Psoas muscle (tissue), 8 donors: ENCODE measurements around the gene CA7. TPM values are rescaled to one million over a fixed set of nuclear protein-coding genes. Genes with fewer than 3 reads are reported as not detected.
A peak's percentile ranks its signal among the peaks of the same experiment; 100 is the strongest.

Experiments
- ATAC-seq, 4 donors: fragments of 200-7000 bp; cut with Tn5 transposase; one replicate each; pipeline ENCODE4 v1.9.1; 2020; ENCODE audit warnings: moderate library complexity in 3 of 4, mild to moderate bottlenecking in 2 of 4
- DNase-seq, 2 donors: peaks; one replicate each; pipeline ENCODE4 v3.0.0-alpha.2; 2020
- H3K27ac ChIP-seq: fragments of 200-600 bp; one replicate; pipeline ENCODE4 v1.8.0; 2022
- H3K27me3 ChIP-seq, 3 donors: fragments of 200-600 bp in 1 of 3; one replicate each; pipeline versions ENCODE4 v1.6.1 to v1.8.0; 2013 to 2022; ENCODE audit warnings: low read length in 2 of 3, mild to moderate bottlenecking in 2 of 3, moderate library complexity in 1 of 3; ENCODE audit not compliant: insufficient read depth in 3 of 3
- H3K36me3 ChIP-seq, 2 donors: fragments of 200-600 bp in 1 of 2; one replicate each; pipeline versions ENCODE4 v1.6.1 to v1.8.0; 2013 to 2022; ENCODE audit warnings: low read depth in 1 of 2, mild to moderate bottlenecking in 1 of 2, moderate library complexity in 1 of 2; ENCODE audit not compliant: insufficient read depth in 1 of 2
- H3K4me1 ChIP-seq: fragments of 200-600 bp; one replicate; pipeline ENCODE4 v1.8.0; 2022
- H3K4me3 ChIP-seq: fragments of 200-600 bp; one replicate; pipeline ENCODE4 v1.8.0; 2022; ENCODE audit warnings: mild to moderate bottlenecking
- H3K9me3 ChIP-seq: fragments of 200-600 bp; one replicate; pipeline ENCODE4 v1.8.0; 2022
- WGBS, 3 donors: extraction: QIAGEN DNeasy Blood & Tissue Kit; methylation state at CpG; one replicate each; pipeline versions ENCODE4 v1.1.6 to v1.1.7; 2013; 5-methylcytosine and 5-hydroxymethylcytosine counted together
- intact Hi-C, 2 donors: fragments of 100-400 bp; cut with DNase I; formaldehyde crosslinking; loops; one replicate each; pipeline versions ENCODE4 v1.11.0 to v1.14.2; 2022
- polyA plus RNA-seq, 3 donors: library from polyadenylated mRNA; stranded (reverse); fragments of 200-250 nt; gene quantifications; one replicate each; pipeline ENCODE4 v1.2.3, GENCODE V29; 2013
- total RNA-seq, 4 donors: library from RNA; stranded (reverse); fragmentation: NEBNext Ultra II Directional in 2 of 4; extraction: Animal tissue kit (Norgen Biotek cat#: 25700) in 2 of 4; gene quantifications; one replicate each; pipeline versions ENCODE4 v1.2.1 to v1.2.4, GENCODE V29; 2021 to 2023
- TF ChIP-seq, protein P1 (sequence below): fragments of 200-600 bp; IDR thresholded peaks from one replicate; pipeline ENCODE4 v1.8.0; 2022; ENCODE audit warnings: antibody characterized with exemption
- donor health status: healthy with polysubstance abuse.
- donor health status: DM: no; HTN: no; CAD: no; lungs with moderate emphysema.
- donor health status: Bipolar disorder and iron deficiency.
- donor health status: healthy.
- donor health status: DM: yes; HTN: yes; CAD: no.
- donor health status: DM: no; HTN: no; CAD: no.
- donor health status: DM: no; HTN: no; CAD: no.
- donor health status: DM: yes; HTN: yes; CAD: no.

The CA7 gene
- total and polyA plus RNA-seq, 7 donors: 0.05 TPM; not detected in 6

DNA sequence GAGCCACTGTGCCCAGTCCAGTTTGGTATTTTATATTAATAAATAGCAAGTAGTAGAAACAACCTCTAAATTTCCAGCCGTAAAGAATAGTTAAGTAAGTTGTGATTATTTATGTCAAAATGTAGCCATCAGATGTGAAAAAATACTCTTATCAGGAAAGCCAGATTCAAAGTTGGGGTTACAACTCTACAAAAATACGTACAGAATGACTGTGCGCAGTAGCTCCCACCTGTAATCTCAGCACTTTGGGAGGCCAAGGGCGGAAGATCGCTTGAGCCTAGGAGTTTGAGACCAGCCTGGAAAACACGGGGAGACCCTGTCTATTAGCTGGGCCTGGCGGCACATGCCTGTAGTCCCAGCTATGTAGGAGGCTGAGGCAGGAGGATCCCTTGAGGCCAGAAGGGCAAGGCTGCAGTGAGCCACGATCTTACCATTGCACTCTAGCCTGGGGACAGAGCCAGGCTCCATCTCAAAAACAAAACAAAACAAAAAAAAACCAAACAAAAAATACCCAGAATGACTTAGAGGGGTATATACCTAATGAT lies 37.8 kb downstream of the CA7 start:
- peaks cover 0 to 35% of the 10 kb centered on the region in 2 donors for H3K36me3 ChIP-seq
- no peaks in the 10 kb centered on the region for H3K4me1 ChIP-seq
- ATAC-seq (no peak), DNase-seq (no peak)
- TF ChIP-seq, protein P1, sequence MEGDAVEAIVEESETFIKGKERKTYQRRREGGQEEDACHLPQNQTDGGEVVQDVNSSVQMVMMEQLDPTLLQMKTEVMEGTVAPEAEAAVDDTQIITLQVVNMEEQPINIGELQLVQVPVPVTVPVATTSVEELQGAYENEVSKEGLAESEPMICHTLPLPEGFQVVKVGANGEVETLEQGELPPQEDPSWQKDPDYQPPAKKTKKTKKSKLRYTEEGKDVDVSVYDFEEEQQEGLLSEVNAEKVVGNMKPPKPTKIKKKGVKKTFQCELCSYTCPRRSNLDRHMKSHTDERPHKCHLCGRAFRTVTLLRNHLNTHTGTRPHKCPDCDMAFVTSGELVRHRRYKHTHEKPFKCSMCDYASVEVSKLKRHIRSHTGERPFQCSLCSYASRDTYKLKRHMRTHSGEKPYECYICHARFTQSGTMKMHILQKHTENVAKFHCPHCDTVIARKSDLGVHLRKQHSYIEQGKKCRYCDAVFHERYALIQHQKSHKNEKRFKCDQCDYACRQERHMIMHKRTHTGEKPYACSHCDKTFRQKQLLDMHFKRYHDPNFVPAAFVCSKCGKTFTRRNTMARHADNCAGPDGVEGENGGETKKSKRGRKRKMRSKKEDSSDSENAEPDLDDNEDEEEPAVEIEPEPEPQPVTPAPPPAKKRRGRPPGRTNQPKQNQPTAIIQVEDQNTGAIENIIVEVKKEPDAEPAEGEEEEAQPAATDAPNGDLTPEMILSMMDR: no peak
- H3K9me3 ChIP-seq: no peaks in the 10 kb centered on the region
- intact Hi-C loops: no loop called here
- no peaks in the 10 kb centered on the region for H3K27me3 ChIP-seq
- peak overlapping the region; percentile 97 for H3K4me3 ChIP-seq
- WGBS, 3 donors: 91 to 92% (median 92%) methylated on average over 8 of the region's 8 CpGs
- H3K27ac ChIP-seq: no peak overlapping the region

DNA sequence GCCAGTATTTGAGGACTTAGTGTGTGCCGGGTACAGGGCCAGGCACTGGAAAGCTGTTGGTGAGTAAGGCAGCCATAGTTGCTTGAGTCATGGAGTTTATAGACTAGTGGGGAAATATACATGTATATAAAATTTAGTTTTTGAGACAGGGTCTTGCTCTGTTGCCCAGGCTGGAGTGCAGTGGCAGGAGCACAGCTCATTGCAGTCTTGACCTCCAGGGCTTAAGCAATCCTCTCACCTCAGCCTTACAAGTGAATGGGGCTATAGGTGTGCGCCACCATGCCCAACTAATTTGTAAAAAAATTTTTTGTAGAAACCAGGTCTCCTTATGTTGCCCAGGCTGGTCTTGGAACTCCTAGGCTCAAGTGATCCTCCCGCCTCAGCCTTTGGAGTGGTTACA lies 38.5 kb downstream of the CA7 start:
- WGBS, 3 donors: 96 to 99% (median 97%) methylated on average over 3 of the region's 3 CpGs
- intact Hi-C loops: no loop called here

DNA sequence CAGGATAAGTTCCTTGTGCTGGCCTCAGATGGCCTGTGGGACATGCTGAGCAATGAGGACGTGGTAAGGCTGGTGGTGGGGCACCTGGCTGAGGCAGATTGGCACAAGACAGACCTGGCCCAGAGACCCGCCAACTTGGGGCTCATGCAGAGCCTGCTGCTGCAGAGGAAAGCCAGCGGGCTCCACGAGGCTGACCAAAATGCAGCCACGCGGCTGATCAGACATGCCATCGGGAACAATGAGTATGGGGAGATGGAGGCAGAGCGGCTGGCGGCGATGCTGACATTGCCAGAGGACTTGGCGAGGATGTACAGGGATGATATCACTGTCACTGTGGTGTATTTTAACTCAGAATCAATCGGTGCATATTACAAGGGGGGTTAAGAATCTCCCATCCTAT lies 41.3 kb downstream of the CA7 start:
- ATAC-seq (no peak), DNase-seq (no peak)
- Histone ChIP-seq H3K27me3 (no peaks in the 10 kb centered on the region), H3K27ac (no peak overlapping the region), H3K36me3 (peaks cover 0 to 40% of the 10 kb centered on the region in 2 donors), H3K4me1 (no peaks in the 10 kb centered on the region), H3K4me3 (no peak overlapping the region), H3K9me3 (no peaks in the 10 kb centered on the region)
- TF ChIP-seq, protein P1: no peak
- intact Hi-C loops: no loop called here
- WGBS, 3 donors: 72 to 90% (median 83%) methylated on average over 12 of the region's 12 CpGs

More for the DNA sequence above, 38.5 kb downstream of the CA7 start:
- Histone ChIP-seq H3K36me3 (peaks cover 0 to 40% of the 10 kb centered on the region in 2 donors), H3K4me3 (no peak overlapping the region), H3K4me1 (no peaks in the 10 kb centered on the region), H3K9me3 (no peaks in the 10 kb centered on the region), H3K27me3 (no peaks in the 10 kb centered on the region), H3K27ac (no peak overlapping the region)
- ATAC-seq (no peak), DNase-seq (no peak)
- TF ChIP-seq, protein P1: no peak

DNA sequence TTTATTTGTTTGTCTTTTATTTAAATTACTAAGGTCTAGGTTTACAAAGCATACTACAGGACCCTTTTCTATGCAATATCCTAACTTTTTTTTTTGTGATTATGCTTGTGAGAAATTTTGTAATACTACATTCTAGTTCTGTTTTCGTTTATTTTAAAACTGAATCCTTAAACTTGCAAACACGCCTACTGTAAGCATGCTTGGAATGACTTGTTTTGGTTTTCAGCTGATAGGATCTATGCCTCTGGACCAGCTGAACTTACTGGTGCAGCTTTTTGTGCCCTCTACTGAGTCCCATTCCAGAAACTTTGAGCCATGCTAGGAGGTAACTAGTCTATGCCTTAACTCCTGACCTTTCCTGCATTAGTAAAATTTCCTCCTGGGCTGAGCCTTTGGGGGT lies 42.1 kb downstream of the CA7 start:
- Histone ChIP-seq H3K27me3 (no peaks in the 10 kb centered on the region), H3K4me3 (no peak overlapping the region), H3K36me3 (peaks cover 0 to 40% of the 10 kb centered on the region in 2 donors), H3K27ac (no peak overlapping the region), H3K9me3 (no peaks in the 10 kb centered on the region), H3K4me1 (no peaks in the 10 kb centered on the region)
- intact Hi-C loops: no loop called here
- ATAC-seq (no peak), DNase-seq (no peak)
- 87 to 95% (median 89%) methylated on average over 2 of the region's 2 CpGs for WGBS, 3 donors
- TF ChIP-seq, protein P1: no peak

DNA sequence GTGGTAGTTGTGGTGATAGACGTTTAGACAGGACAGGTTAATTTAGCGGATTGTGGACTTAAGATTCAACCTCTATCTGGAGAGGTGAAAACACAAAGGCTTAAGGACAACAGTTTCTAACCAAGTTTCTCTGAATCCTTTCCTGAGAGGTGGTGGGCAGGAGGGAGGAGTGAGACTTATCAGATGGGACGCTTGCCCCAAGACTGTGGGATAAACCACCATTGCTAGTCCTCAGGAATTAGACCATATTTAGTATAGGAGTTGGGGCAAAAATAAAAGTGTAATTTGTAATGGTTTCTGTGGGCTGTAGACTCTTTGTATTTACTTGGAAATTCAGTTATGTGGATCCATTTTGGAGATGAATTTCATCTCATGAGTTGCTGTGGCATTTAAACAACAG lies 42.7 kb downstream of the CA7 start:
- TF ChIP-seq, protein P1: no peak
- no peak for DNase-seq
- Histone ChIP-seq H3K36me3 (peaks cover 0 to 40% of the 10 kb centered on the region in 2 donors), H3K9me3 (no peaks in the 10 kb centered on the region), H3K27me3 (no peaks in the 10 kb centered on the region), H3K4me3 (no peak overlapping the region), H3K4me1 (no peaks in the 10 kb centered on the region), H3K27ac (no peak overlapping the region)
- whole genome bisulfite sequencing, 3 donors: 81 to 87% (median 87%) methylated on average over 3 of the region's 3 CpGs
- ATAC-seq: no peak
- intact Hi-C loops: no loop called here
